Neuronal stem cell (in vitro differentiated cells): ENCODE data around the gene CDH11.

Experiments
- DNase-seq: peaks from one replicate; pipeline ENCODE4 v3.0.0-alpha.2; 2013; ENCODE audit warnings: low spot score
- H2AFZ ChIP-seq: one replicate; pipeline ENCODE4 v1.6.1; 2013; ENCODE audit warnings: mild to moderate bottlenecking, low read length, inconsistent platforms
- H2AK5ac ChIP-seq: 2 replicates; pipeline ENCODE4 v1.6.1; 2013; ENCODE audit warnings: low read depth, mild to moderate bottlenecking, inconsistent platforms, low read length, moderate library complexity, mixed read lengths
- H2BK120ac ChIP-seq: 2 replicates; pipeline ENCODE4 v1.6.1; 2013; ENCODE audit warnings: low read depth, mild to moderate bottlenecking, inconsistent platforms, low read length, moderate library complexity, mixed read lengths
- H2BK12ac ChIP-seq: one replicate; pipeline ENCODE4 v1.6.1; 2013; ENCODE audit warnings: low read length, inconsistent platforms
- H2BK15ac ChIP-seq: 2 replicates; pipeline ENCODE4 v1.6.1; 2013; ENCODE audit warnings: mild to moderate bottlenecking, low read length, inconsistent platforms, mixed read lengths
- H2BK5ac ChIP-seq: one replicate; pipeline ENCODE4 v1.6.1; 2013; ENCODE audit warnings: inconsistent platforms, mild to moderate bottlenecking, low read length, moderate library complexity
- H3K14ac ChIP-seq: one replicate; pipeline ENCODE4 v1.6.1; 2013; ENCODE audit warnings: low read length, inconsistent platforms
- H3K18ac ChIP-seq: 2 replicates; pipeline ENCODE4 v1.6.1; 2013; ENCODE audit warnings: low read length, inconsistent platforms
- H3K23ac ChIP-seq: 2 replicates; pipeline ENCODE4 v1.6.1; 2013; ENCODE audit warnings: low read depth, mild to moderate bottlenecking, mixed read lengths, low read length, inconsistent platforms; ENCODE audit not compliant: poor library complexity
- H3K27ac ChIP-seq: replicated peaks from 3 replicates; pipeline ENCODE4 v1.5.1; 2013; ENCODE audit warnings: low read length, inconsistent platforms
- H3K27me3 ChIP-seq, 3 experiments: 2 replicates each; pipeline ENCODE4 v1.6.1; 2013; ENCODE audit warnings: low read length in 3 of 3, mild to moderate bottlenecking in 2 of 3, inconsistent platforms in 1 of 3, low read depth in 1 of 3, mixed read lengths in 1 of 3, moderate library complexity in 1 of 3; ENCODE audit not compliant: control insufficient read depth in 3 of 3, insufficient read depth in 3 of 3
- H3K36me3 ChIP-seq, 2 donors: replicated peaks in 1 of 2; 2 replicates each; pipeline ENCODE4 v1.6.1; 2013; ENCODE audit warnings: low read length in 2 of 2; ENCODE audit not compliant: control insufficient read depth in 2 of 2, insufficient read depth in 2 of 2
- H3K4ac ChIP-seq: 2 replicates; pipeline ENCODE4 v1.6.1; 2013; ENCODE audit warnings: inconsistent platforms, mild to moderate bottlenecking, low read length, moderate library complexity
- H3K4me1 ChIP-seq, 2 donors: 1 replicate in 1 of 2; 2 replicates in 1 of 2; pipeline ENCODE4 v1.6.1; 2013; ENCODE audit warnings: low read length in 2 of 2, low read depth in 1 of 2; ENCODE audit not compliant: control insufficient read depth in 2 of 2, insufficient read depth in 1 of 2
- H3K4me2 ChIP-seq: one replicate; pipeline ENCODE4 v1.6.1; 2013; ENCODE audit warnings: mild to moderate bottlenecking, low read length, inconsistent platforms; ENCODE audit not compliant: insufficient read depth, poor library complexity, severe bottlenecking
- H3K4me3 ChIP-seq, 2 donors: 2 replicates each; pipeline ENCODE4 v1.5.1; 2013; ENCODE audit warnings: low read length in 2 of 2, mild to moderate bottlenecking in 2 of 2, inconsistent platforms in 1 of 2, moderate library complexity in 1 of 2
- H3K79me1 ChIP-seq: one replicate; pipeline ENCODE4 v1.6.1; 2013; ENCODE audit warnings: low read depth, mild to moderate bottlenecking, inconsistent platforms, low read length, moderate library complexity
- H3K9ac ChIP-seq: one replicate; pipeline ENCODE4 v1.6.1; 2013; ENCODE audit warnings: mild to moderate bottlenecking, low read depth, low read length, inconsistent platforms; ENCODE audit not compliant: poor library complexity
- H3K9me3 ChIP-seq, 2 donors: replicated peaks in 1 of 2; 2 replicates each; pipeline versions ENCODE3 to v1.6.1; 2013; ENCODE audit warnings: low read length in 2 of 2, mild to moderate bottlenecking in 2 of 2, inconsistent platforms in 1 of 2, low read depth in 1 of 2, mixed read lengths in 1 of 2, moderate library complexity in 1 of 2; ENCODE audit not compliant: control insufficient read depth in 2 of 2, insufficient read depth in 1 of 2
- H4K8ac ChIP-seq: one replicate; pipeline ENCODE4 v1.6.1; 2013; ENCODE audit warnings: low read depth, mild to moderate bottlenecking, inconsistent platforms, low read length, moderate library complexity
- H4K91ac ChIP-seq: one replicate; pipeline ENCODE4 v1.6.1; 2013; ENCODE audit warnings: low read length, low read depth, mild to moderate bottlenecking, inconsistent platforms; ENCODE audit not compliant: poor library complexity
- WGBS, 2 donors: extraction: QIAGEN DNeasy Blood & Tissue Kit; methylation state at CpG; one replicate each; pipeline ENCODE4 v1.1.7; 2013; ENCODE audit warnings: missing lambda C conversion rate in 2 of 2, mixed read lengths in 1 of 2; ENCODE audit not compliant: insufficient read length in 2 of 2, insufficient replicate concordance in 1 of 2; ENCODE audit errors: extremely low coverage in 2 of 2; 5-methylcytosine and 5-hydroxymethylcytosine counted together

Gene CDH11

GRCh38 chr16:64950262-64950661, 171.6 kb downstream of the CDH11 start:
- H3K18ac ChIP-seq: no peak overlapping the region
- H2BK5ac ChIP-seq: no peak overlapping the region
- no peak overlapping the region for H2BK15ac ChIP-seq
- no peak overlapping the region for H3K4ac ChIP-seq
- no peak overlapping the region for H2BK120ac ChIP-seq
- H3K9ac ChIP-seq: no peak overlapping the region
- H4K91ac ChIP-seq: no peak overlapping the region
- peaks cover 3% of the 10 kb centered on the region for H3K79me1 ChIP-seq
- H4K8ac ChIP-seq: no peak overlapping the region
- no peaks in the 10 kb centered on the region for H3K9me3 ChIP-seq
- peaks cover 0 to 25% of the 10 kb centered on the region in 2 donors for H3K36me3 ChIP-seq
- H3K23ac ChIP-seq: no peak overlapping the region
- no peak overlapping the region for H3K14ac ChIP-seq
- H3K4me1 ChIP-seq: no peaks in the 10 kb centered on the region
- H2BK12ac ChIP-seq: no peak overlapping the region
- H2AFZ ChIP-seq: no peak overlapping the region
- H3K4me3 ChIP-seq: no peak overlapping the region
- no peaks in the 10 kb centered on the region for H3K27me3 ChIP-seq
- no peak overlapping the region for H3K27ac ChIP-seq
- DNase-seq: no peak
- H3K4me2 ChIP-seq: no peak overlapping the region
- WGBS, 2 donors: no CpG with 5 or more reads among the region's 7 CpGs
- no peak overlapping the region for H2AK5ac ChIP-seq

DNA sequence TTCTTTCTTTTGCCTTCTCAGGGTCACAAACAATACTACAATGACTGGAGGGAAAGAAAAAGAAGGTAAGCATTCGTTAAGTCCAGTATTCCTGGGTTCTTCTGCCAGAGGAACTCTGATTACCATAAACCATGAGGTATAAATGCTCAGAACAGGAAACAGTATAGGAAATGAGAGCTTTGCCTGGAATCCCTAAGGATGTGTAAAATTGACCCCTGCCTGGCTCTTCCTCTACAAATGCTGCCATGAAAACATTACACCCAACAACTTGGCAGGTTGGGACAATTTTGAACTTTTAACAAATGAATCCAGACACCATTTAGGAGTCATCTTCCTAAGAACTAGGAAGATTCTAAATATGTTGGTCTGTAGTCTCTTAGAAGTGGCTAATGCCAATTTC, 173.8 kb downstream of the CDH11 start:
- Histone ChIP-seq H4K8ac (no peak overlapping the region), H2BK120ac (no peak overlapping the region), H3K27ac (no peak overlapping the region), H3K4me2 (no peak overlapping the region), H3K14ac (no peak overlapping the region), H3K9me3 (peaks cover 0 to 5% of the 10 kb centered on the region in 2 donors), H3K9ac (no peak overlapping the region), H3K4ac (no peak overlapping the region), H3K23ac (no peak overlapping the region), H3K27me3 (no peaks in the 10 kb centered on the region), H3K4me1 (no peaks in the 10 kb centered on the region), H4K91ac (no peak overlapping the region), H3K18ac (no peak overlapping the region), H3K4me3 (no peak overlapping the region), H2AK5ac (no peak overlapping the region), H3K79me1 (peaks cover 3% of the 10 kb centered on the region), H2BK12ac (no peak overlapping the region), H2AFZ (no peak overlapping the region), H2BK15ac (no peak overlapping the region), H3K36me3 (peaks cover 0 to 25% of the 10 kb centered on the region in 2 donors), H2BK5ac (no peak overlapping the region)
- DNase-seq: no peak
- no CpG with 5 or more reads among the region's 1 CpG for WGBS, 2 donors

- Histone ChIP-seq H3K18ac (no peak overlapping the region), H2BK120ac (no peak overlapping the region), H2BK5ac (no peak overlapping the region), H2BK12ac (no peak overlapping the region), H3K4me1 (no peaks in the 10 kb centered on the region), H3K27me3 (no peaks in the 10 kb centered on the region), H3K9me3 (peaks cover 0 to 5% of the 10 kb centered on the region in 2 donors), H3K4me3 (no peak overlapping the region), H3K14ac (no peak overlapping the region), H3K4ac (no peak overlapping the region), H4K8ac (no peak overlapping the region), H2BK15ac (no peak overlapping the region), H2AFZ (no peak overlapping the region), H3K79me1 (peaks cover 3% of the 10 kb centered on the region), H2AK5ac (no peak overlapping the region), H3K4me2 (no peak overlapping the region), H3K36me3 (peaks cover 0 to 25% of the 10 kb centered on the region in 2 donors), H3K9ac (no peak overlapping the region), H3K23ac (no peak overlapping the region), H3K27ac (no peak overlapping the region), H4K91ac (no peak overlapping the region)
- WGBS, 2 donors: no CpG with 5 or more reads among the region's 12 CpGs
- DNase-seq: no peak
Measured at GRCh38 chr16:64947651-64948050, 174.2 kb downstream of the CDH11 start.

DNA sequence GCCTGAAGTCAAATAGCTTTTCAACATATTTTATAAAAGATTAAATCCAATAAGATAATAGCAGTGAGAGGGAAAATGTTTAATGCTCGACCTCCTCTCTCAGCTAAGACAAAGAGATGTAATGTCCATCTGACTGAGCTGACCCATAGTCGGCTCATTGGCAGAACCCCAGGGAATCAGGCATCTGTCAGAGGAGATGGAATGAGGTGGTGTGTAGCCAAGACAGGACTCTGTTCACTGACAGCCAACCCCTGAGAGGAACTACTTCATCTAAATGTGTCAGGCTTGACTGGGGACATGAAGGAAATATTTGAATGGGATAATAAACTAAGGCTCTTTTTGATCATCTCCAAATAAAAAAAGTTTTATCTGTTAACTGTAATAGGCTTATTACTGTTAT, 188.0 kb downstream of the CDH11 start:
- no peak overlapping the region for H3K4ac ChIP-seq
- DNase-seq: no peak
- H2AFZ ChIP-seq: no peak overlapping the region
- H2BK15ac ChIP-seq: no peak overlapping the region
- no peaks in the 10 kb centered on the region for H3K27me3 ChIP-seq
- H3K79me1 ChIP-seq: no peaks in the 10 kb centered on the region
- H3K14ac ChIP-seq: no peak overlapping the region
- no peak overlapping the region for H3K9ac ChIP-seq
- no peak overlapping the region for H3K4me3 ChIP-seq
- H2BK120ac ChIP-seq: no peak overlapping the region
- H4K91ac ChIP-seq: no peak overlapping the region
- H3K4me1 ChIP-seq: no peaks in the 10 kb centered on the region
- H3K4me2 ChIP-seq: no peak overlapping the region
- H3K18ac ChIP-seq: no peak overlapping the region
- H2BK12ac ChIP-seq: no peak overlapping the region
- H2BK5ac ChIP-seq: no peak overlapping the region
- H3K27ac ChIP-seq: no peak overlapping the region
- no peak overlapping the region for H4K8ac ChIP-seq
- no peaks in the 10 kb centered on the region for H3K36me3 ChIP-seq
- no peak overlapping the region for H2AK5ac ChIP-seq
- H3K23ac ChIP-seq: no peak overlapping the region
- WGBS, 2 donors: no CpG with 5 or more reads among the region's 2 CpGs
- no peaks in the 10 kb centered on the region for H3K9me3 ChIP-seq
